A549 (cell line): ENCODE measurements around the gene BRMS1. TPM values are rescaled to one million over a fixed set of nuclear protein-coding genes. Genes with fewer than 3 reads are reported as not detected.

ENCODE experiments used
- ATAC-seq, 2 experiments: fragments of 200-7000 bp in 1 of 2; fragments of >200 bp in 1 of 2; cut with Nextera tagmentation in 1 of 2; cut with Tn5 transposase in 1 of 2; 3 replicates each; pipeline versions ENCODE4 v1.8.0 to v1.9.1; 2018 to 2020; ENCODE audit warnings: mild to moderate bottlenecking in 1 of 2, moderate library complexity in 1 of 2
- CTCF ChIA-PET: fragments of 300-600 bp; sonication (Branson Sonifier 250); formaldehyde crosslinking; extraction: SDS; loops from one replicate; lab custom pipeline; 2021; ENCODE audit warnings: antibody characterized with exemption, inconsistent platforms; lab: Yijun Ruan, JAX
- POLR2A ChIA-PET: fragments of 350-600 bp; formaldehyde crosslinking; extraction: SDS; loops from one replicate; lab custom pipeline; 2021; ENCODE audit warnings: antibody characterized with exemption, inconsistent platforms; lab: Yijun Ruan, JAX
- DNase-seq, 2 experiments: peaks; one replicate each; pipeline versions ENCODE4 v3.0.0 to v3.0.0-alpha.2; 2011 to 2016; ENCODE audit warnings: low read depth in 1 of 2, low spot score in 1 of 2
- FAIRE-seq: peaks from 2 replicates; lab custom pipeline; 2011; peaks lifted over from hg19 to GRCh38; lab: Jason Lieb, UNC
- H3K27ac ChIP-seq, 2 experiments: fragments of >200 bp; sonication (Bioruptor Twin); formaldehyde crosslinking; 3 replicates each; pipeline ENCODE4 v1.5.1; 2016 to 2017
- H3K4me1 ChIP-seq: fragments of >200 bp; sonication (Bioruptor Twin); formaldehyde crosslinking; 3 replicates; pipeline ENCODE4 v1.6.1; 2016
- H3K4me2 ChIP-seq: fragments of >200 bp; sonication (Bioruptor Twin); formaldehyde crosslinking; 3 replicates; pipeline ENCODE4 v1.6.1; 2016
- H3K4me3 ChIP-seq: fragments of >200 bp; sonication (Bioruptor Twin); formaldehyde crosslinking; 3 replicates; pipeline ENCODE4 v1.5.1; 2016
- H3K9me3 ChIP-seq: fragments of >200 bp; sonication (Bioruptor Twin); formaldehyde crosslinking; 3 replicates; pipeline ENCODE4 v1.6.1; 2016
- ATOH8 ChIP-seq: fragments of 250-450 bp; sonication (Bioruptor Pico); IDR thresholded peaks from 2 replicates; pipeline ENCODE4 v1.5.0; 2020; ENCODE audit warnings: low read depth, mild to moderate bottlenecking, moderate library complexity
- CBX2 ChIP-seq: fragments of 200-600 bp; sonication (generic); IDR thresholded peaks from 2 replicates; pipeline ENCODE4 v1.6.1; 2016; ENCODE audit warnings: low read depth, mild to moderate bottlenecking, borderline replicate concordance
- CHD2 ChIP-seq: fragments of 150-350 bp; IDR thresholded peaks from 2 replicates; pipeline ENCODE4 v1.6.1; 2014; ENCODE audit warnings: low read length; ENCODE audit not compliant: partially characterized antibody
- CHD4 ChIP-seq: fragments of 200-600 bp; sonication (generic); IDR thresholded peaks from 2 replicates; pipeline ENCODE4 v1.6.1; 2016; ENCODE audit warnings: antibody characterized with exemption, mild to moderate bottlenecking, borderline replicate concordance
- EP300 ChIP-seq, 2 experiments: fragments of >200 bp; sonication (Bioruptor Twin); formaldehyde crosslinking; IDR thresholded peaks; 2 replicates in 1 of 2; 3 replicates in 1 of 2; pipeline ENCODE4 v1.6.1; 2016 to 2017
- FOSL2 ChIP-seq, 2 experiments: fragments of 450-650 bp in 1 of 2; fragments of >200 bp in 1 of 2; sonication (Bioruptor Twin) in 1 of 2; formaldehyde crosslinking; IDR thresholded peaks; 2 replicates each; pipeline versions ENCODE4 v1.5.0 to v1.6.1; 2016 to 2020; ENCODE audit warnings: mild to moderate bottlenecking in 1 of 2, moderate library complexity in 1 of 2
- GATA3 ChIP-seq: IDR thresholded peaks from 2 replicates; pipeline ENCODE4 v1.6.1; 2012; ENCODE audit warnings: borderline replicate concordance
- HOXA7 ChIP-seq: fragments of 250-450 bp; sonication (Bioruptor Pico); IDR thresholded peaks from 2 replicates; pipeline ENCODE4 v1.5.0; 2020; ENCODE audit warnings: mild to moderate bottlenecking, moderate library complexity
- HOXB13 ChIP-seq: fragments of 250-450 bp; sonication (Bioruptor Pico); IDR thresholded peaks from 2 replicates; pipeline ENCODE4 v1.5.0; 2020; ENCODE audit warnings: low read depth, mild to moderate bottlenecking, moderate library complexity
- JUNB ChIP-seq: fragments of >200 bp; sonication (Bioruptor Twin); formaldehyde crosslinking; IDR thresholded peaks from 2 replicates; pipeline ENCODE4 v1.6.1; 2016
- KDM1A ChIP-seq: fragments of 200-600 bp; sonication (generic); IDR thresholded peaks from 2 replicates; pipeline ENCODE4 v1.6.1; 2016; ENCODE audit warnings: low read depth, mild to moderate bottlenecking
- MAZ ChIP-seq: fragments of 150-350 bp; IDR thresholded peaks from 2 replicates; pipeline ENCODE4 v1.6.1; 2014; ENCODE audit warnings: antibody characterized with exemption, low read depth, low read length, borderline replicate concordance
- NR3C1 ChIP-seq: fragments of >200 bp; sonication (Bioruptor Twin); formaldehyde crosslinking; IDR thresholded peaks from 3 replicates; pipeline ENCODE4 v1.6.1; 2017
- PHF8 ChIP-seq: fragments of 200-600 bp; sonication (generic); IDR thresholded peaks from 2 replicates; pipeline ENCODE4 v1.6.1; 2016; ENCODE audit warnings: low read depth, mild to moderate bottlenecking, antibody characterized with exemption, moderate library complexity, borderline replicate concordance
- POLR2A ChIP-seq: IDR thresholded peaks from 2 replicates; pipeline ENCODE4 v1.6.1; 2012; ENCODE audit warnings: mild to moderate bottlenecking, low read length
- POLR2AphosphoS2 ChIP-seq: conservative IDR thresholded peaks from 2 replicates; pipeline ENCODE4 v1.6.1; 2012; ENCODE audit warnings: low read length, improper control_type of control experiment, inconsistent platforms
- RFX5 ChIP-seq: fragments of 450-650 bp; IDR thresholded peaks from 2 replicates; pipeline ENCODE4 v1.7.1; 2014; ENCODE audit warnings: antibody characterized with exemption, mild to moderate bottlenecking, moderate library complexity
- RNF2 ChIP-seq: fragments of 200-600 bp; sonication (generic); IDR thresholded peaks from 2 replicates; pipeline ENCODE4 v1.6.1; 2016; ENCODE audit warnings: low read depth, mild to moderate bottlenecking, antibody characterized with exemption, moderate library complexity, borderline replicate concordance
- SMC3 ChIP-seq: fragments of >200 bp; sonication (Bioruptor Twin); formaldehyde crosslinking; IDR thresholded peaks from 3 replicates; pipeline ENCODE4 v1.6.1; 2018; ENCODE audit warnings: inconsistent platforms
- TFCP2L1 ChIP-seq: fragments of 250-450 bp; sonication (Bioruptor Pico); IDR thresholded peaks from 2 replicates; pipeline ENCODE4 v1.5.0; 2021; ENCODE audit warnings: mild to moderate bottlenecking
- ZFP36 ChIP-seq: fragments of 450-650 bp; IDR thresholded peaks from 2 replicates; pipeline ENCODE4 v1.6.1; 2014; ENCODE audit warnings: borderline replicate concordance; ENCODE audit not compliant: partially characterized antibody
- WGBS: methylation state at CpG from one replicate; pipeline ENCODE4 v1.1.6; 2017; ENCODE audit errors: missing lambda C conversion rate; 5-methylcytosine and 5-hydroxymethylcytosine counted together
- polyA plus RNA-seq, 4 experiments: library from polyadenylated mRNA; depleted of rRNA in 3 of 4; stranded (reverse); fragments of >200 nt; fragmentation: RNase III in 1 of 4; extraction: RNeasy Plus Mini Kit Qiagen cat#74134 plus additional on column Dnase treatment in 1 of 4; gene quantifications; 2 replicates in 3 of 4; 3 replicates in 1 of 4; pipeline ENCODE4 v1.2.3, GENCODE V29; 2011 to 2017
- TF ChIP-seq, protein P1 (sequence below): fragments of 150-350 bp; IDR thresholded peaks from 2 replicates; pipeline ENCODE4 v1.6.1; 2014; ENCODE audit warnings: low read depth, mild to moderate bottlenecking, low read length
- TF ChIP-seq, protein P2 (sequence below): fragments of >200 bp; sonication (Bioruptor Twin); formaldehyde crosslinking; IDR thresholded peaks from 2 replicates; pipeline ENCODE4 v1.6.1; 2016

Gene BRMS1
- polyA plus RNA-seq, 2 of the 4 experiments (the other 2 are of a cell fraction), result 56.2 to 90.8 TPM

DNA sequence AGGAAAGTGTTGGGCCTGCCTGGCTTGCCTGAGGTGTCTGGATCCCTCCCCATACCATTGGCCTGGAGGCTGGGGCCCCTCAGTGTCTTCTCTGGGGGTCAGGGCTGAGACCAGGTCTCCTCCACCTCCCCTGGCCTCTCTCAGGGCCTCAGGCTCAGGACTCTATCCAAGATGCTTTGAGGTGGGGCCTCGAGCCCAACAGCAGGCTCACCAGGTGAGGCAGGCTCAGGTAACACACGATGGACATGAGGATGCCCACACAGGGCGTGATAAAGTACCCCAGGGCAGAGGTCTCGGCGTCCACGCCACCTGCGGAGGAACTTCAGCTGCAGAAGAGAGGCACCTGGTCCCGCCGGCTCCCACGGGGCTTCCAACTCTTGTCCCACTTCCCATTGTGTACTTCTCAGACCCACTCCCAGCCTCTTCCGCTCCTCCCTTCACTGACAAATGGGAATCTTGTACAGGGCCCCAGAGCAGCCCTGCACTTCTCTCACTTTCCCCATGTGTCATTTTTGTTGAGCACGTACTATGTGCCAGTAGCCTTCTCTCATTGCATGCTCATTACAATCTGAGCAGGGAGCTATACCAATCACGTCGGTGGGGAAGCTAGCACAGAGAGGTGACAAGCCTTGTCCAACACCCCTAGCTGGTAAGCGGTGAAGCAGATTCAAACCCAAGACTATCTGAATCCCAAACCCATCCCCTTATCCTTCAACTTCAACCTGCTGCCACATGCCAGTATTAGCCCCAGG lies 22.8 kb upstream of the BRMS1 start:
- TF ChIP-seq JUNB (no peak), CBX2 (no peak), SMC3 (no peak), POLR2AphosphoS2 (no peak), CHD2 (no peak), RNF2 (no peak), POLR2A (no peak), ZFP36 (no peak), HOXB13 (CRISPR knock-in tag) (no peak), PHF8 (no peak), CHD4 (no peak), EP300 (IDR thresholded peaks at IDR 0.05) (no peak)
- TF ChIP-seq, protein P1, sequence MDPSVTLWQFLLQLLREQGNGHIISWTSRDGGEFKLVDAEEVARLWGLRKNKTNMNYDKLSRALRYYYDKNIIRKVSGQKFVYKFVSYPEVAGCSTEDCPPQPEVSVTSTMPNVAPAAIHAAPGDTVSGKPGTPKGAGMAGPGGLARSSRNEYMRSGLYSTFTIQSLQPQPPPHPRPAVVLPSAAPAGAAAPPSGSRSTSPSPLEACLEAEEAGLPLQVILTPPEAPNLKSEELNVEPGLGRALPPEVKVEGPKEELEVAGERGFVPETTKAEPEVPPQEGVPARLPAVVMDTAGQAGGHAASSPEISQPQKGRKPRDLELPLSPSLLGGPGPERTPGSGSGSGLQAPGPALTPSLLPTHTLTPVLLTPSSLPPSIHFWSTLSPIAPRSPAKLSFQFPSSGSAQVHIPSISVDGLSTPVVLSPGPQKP, result no peak
- TF ChIP-seq, protein P2, sequence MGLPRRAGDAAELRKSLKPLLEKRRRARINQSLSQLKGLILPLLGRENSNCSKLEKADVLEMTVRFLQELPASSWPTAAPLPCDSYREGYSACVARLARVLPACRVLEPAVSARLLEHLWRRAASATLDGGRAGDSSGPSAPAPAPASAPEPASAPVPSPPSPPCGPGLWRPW, result no peak
- DNase-seq (no peak), ATAC-seq (no peak), FAIRE-seq (no peak)
- ChIA-PET CTCF (interaction anchor here (0.6 to 5.4 kb wide), 7 partner anchors 14 to 40 kb away, joined by 3 to 31 read pairs (median 9); no protein-coding TSS in a partner anchor), POLR2A (no interaction called here)
- no peaks in the 10 kb centered on the region for H3K9me3 ChIP-seq
- H3K4me2 ChIP-seq, result no peak overlapping the region
- WGBS, result 97% methylated on average over 14 of the region's 15 CpGs
- no peak overlapping the region for H3K27ac ChIP-seq
- H3K4me3 ChIP-seq, result no peak overlapping the region
- H3K4me1 ChIP-seq, result peaks cover 13% of the 10 kb centered on the region; the same call in 1 of the 3 replicates

- no peak for FAIRE-seq
Observed at GRCh38 chr11:66366844-66367477, 22.1 kb upstream of the BRMS1 start.

More at GRCh38 chr11:66366844-66367477, 22.1 kb upstream of the BRMS1 start:
- WGBS, result 84% methylated on average over 8 of the region's 8 CpGs
- no peak for TF ChIP-seq PHF8
- TF ChIP-seq NR3C1, result no peak
- no peak for TF ChIP-seq CHD4
- no peak for TF ChIP-seq FOSL2 (IDR thresholded peaks at IDR 0.05)
- no peak for TF ChIP-seq FOSL2 (CRISPR knock-in tag; IDR thresholded peaks at IDR 0.05)
- TF ChIP-seq SMC3, result no peak
- no peak for TF ChIP-seq RFX5
- no peak for TF ChIP-seq MAZ
- TF ChIP-seq JUNB, result no peak
- TF ChIP-seq HOXA7 (CRISPR knock-in tag), result no peak
- TF ChIP-seq KDM1A, result no peak
- no peak for TF ChIP-seq GATA3
- no peak for TF ChIP-seq ATOH8 (CRISPR knock-in tag)
- TF ChIP-seq EP300 (IDR thresholded peaks at IDR 0.05), result no peak
- TF ChIP-seq TFCP2L1 (CRISPR knock-in tag), result no peak
- TF ChIP-seq ZFP36, result no peak
- Histone ChIP-seq H3K4me1 (0 out of 3 replicates have a peak, but pooled peaks cover 8% of the 10 kb centered on the region), H3K9me3 (no peaks in the 10 kb centered on the region), H3K4me2 (no peak overlapping the region), H3K4me3 (no peak overlapping the region), H3K27ac (no peak overlapping the region)
- no peak for DNase-seq
- CTCF ChIA-PET, result interaction anchor here (1.0 to 1.7 kb wide), 6 partner anchors 10 to 72 kb away, joined by 3 to 22 read pairs (median 4); partner anchors contain the start of gene MRPL11
- no peak for ATAC-seq
- POLR2A ChIA-PET, result no interaction called here
